GM19395 (cell line): ENCODE data around the gene PVALEF.

Experiments used
- ATAC-seq: cut with Tn5 transposase; IDR thresholded peaks from one replicate; pipeline ENCODE4 v1.9.1; 2021; ENCODE audit warnings: mild to moderate bottlenecking, moderate library complexity; ENCODE audit not compliant: unreplicated experiment

The PVALEF gene

DNA sequence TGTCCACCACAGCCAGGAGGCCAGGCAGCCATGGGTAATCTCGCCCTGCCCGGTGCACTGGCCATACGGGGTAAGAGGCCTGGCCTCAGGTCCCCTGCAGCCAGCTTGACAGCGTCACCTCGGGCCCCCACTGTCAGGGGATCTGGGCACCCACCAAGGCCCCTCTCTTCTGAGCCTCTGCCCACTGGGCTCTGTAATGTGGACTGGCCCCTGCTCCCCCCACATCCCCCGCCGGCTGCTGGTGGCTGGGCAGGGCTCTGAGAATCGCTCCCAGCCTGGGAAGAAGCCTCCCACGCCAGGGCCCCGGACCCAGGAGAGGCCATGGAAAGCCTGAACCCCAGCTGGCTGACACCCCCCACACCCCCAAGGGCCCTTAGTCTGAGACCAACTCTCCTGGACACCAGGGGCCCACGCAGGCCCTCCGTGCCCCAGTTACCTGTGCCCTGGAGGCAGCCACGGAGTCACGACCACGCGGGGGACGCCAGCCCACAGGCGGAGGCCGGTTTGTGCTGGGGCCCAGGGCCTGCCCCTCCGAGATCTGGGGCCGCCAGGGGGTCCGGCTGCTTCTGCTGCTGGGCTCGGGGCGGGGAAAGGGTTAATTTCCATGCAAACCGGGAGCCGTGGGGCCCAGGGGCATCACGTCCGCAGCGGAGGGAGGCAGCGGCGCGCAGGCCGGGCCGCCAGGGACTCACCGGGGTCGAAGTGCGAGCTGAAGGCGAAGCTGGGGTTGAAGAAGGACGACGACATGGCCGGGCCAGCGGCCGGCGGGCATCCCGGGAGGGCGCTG, at the start of gene PVALEF:
PVALEF (plus strand) TSS at position 262 of the 787 bp plus-strand sequence. CDS start 15,720 bp downstream, outside the sequence.
- ATAC-seq = no peak

DNA sequence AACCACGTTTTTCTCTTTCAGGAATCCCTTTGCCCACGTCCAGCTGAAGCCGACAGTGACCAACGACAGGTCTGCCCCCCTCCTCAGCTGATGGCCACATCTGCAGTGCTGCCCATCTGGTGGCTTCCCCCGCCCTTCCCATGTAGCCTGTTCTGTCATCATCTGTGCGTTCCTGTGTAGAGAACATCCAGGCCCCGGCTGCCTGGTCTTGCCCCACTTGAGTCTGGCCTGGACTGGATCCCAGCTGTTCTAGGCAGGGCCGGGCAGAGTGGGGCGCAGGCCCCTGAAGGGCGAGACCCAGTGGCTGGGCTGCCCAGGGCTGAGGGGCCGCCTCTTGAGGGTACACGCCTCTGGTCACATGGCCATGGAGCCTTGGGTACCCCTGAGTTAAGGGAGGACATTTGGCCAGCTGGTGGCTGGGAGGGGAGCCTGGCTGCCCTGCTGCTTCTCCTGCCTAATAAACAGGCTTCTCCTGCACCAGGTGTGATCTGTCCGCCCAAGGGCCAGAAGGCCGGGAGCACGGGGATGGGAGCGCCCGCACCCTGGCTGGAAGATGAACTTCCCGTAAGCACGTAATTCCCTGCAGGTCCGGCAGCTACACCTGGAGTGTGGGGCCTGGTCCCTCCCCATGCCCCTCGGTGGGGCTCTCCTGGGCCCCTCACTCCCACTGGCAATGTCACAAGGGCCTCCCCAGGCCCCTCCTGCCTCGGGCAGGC, 49.4 kb upstream of the PVALEF start:
- no peak for ATAC-seq

DNA sequence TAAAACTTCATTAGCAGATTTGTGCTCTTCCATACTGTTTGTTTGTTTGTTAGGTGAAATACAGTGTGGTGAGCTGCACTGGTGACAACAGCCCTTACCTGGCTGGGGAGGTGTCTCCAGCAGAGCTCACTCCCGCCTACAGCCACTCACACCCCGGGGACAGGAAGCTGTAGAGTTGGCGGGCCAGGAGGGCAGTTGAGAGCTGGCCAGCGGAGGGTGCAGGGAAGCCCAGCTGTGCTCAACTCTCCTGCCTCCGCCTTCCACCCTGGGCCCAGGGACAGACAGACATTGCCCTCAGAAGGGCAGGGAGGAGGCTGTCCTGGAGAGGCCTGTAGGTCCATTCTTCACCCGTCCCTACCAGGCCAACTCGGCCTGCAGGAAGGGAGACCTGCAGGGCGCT, 48.6 kb upstream of the PVALEF start:
- ATAC-seq = no peak

DNA sequence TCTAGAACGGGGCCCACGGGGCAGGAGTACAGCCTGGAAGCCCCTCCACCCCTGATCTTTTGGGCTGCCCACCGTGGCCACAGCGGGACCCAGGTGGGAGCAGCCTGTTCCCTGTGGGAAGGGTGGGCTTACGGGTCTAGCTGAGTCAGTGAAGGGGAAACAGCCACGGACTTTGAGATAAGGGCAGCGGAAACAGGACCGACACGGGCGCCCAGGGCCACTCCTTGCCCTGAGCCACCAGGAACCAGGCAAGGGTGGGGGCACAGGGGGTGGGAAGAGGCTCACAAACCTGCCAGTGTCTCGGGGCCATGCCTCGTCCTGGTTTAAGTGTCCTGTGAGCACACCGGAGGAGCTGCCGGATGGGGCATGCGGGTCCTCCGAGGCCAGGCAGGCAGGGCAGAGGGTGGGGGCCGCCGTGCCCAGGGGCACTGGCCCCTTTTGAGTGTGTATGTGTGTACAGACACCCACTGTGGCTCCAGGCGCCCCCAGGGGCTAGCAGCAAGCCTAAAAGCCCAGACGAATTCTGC, 47.6 kb upstream of the PVALEF start:
- no peak for ATAC-seq

DNA sequence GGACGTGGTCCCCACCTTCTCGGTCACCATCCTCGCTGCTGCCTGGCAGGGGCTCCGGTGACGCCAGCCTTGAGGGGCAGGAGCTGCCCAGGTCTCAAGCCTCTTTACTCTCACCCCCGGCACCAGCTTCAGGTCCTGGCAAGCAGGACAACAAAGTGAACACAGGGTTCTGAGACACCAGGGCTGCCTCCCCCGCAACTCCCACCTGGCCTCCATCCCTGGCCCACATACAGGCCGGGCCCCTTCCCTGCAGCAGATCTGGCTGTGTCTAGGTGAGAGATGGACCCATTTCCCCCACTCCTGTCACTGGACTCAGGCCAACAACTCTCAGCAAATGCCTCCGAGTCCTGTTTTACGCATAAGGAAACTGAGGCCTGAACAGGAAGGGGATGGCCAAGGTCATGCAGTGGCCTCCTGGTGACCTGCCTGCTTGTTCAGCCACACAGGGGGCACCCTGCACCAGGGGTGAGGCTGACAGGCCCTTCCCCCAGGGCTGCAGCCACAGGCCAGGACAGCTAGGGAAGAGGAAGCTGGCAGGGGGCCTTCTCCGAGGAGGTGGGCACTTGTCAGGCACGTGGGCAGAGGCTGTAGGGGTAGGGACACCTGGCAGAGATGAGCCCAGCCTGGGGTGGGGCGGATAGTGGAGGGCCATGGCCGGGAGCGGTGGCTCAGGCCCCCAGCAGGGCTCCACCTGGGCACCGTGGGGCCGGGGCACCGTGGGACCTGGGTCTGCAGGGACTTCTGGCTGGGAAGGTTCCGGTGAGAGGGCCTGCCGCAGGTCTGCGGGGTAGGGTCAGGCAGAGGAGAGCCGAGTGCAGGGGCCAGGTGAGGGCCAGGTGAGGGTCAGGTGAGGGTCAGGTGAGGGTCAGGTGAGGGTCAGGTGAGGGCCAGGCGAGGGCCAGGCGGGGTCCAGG, 46.7 kb upstream of the PVALEF start:
- ATAC-seq = no peak

DNA sequence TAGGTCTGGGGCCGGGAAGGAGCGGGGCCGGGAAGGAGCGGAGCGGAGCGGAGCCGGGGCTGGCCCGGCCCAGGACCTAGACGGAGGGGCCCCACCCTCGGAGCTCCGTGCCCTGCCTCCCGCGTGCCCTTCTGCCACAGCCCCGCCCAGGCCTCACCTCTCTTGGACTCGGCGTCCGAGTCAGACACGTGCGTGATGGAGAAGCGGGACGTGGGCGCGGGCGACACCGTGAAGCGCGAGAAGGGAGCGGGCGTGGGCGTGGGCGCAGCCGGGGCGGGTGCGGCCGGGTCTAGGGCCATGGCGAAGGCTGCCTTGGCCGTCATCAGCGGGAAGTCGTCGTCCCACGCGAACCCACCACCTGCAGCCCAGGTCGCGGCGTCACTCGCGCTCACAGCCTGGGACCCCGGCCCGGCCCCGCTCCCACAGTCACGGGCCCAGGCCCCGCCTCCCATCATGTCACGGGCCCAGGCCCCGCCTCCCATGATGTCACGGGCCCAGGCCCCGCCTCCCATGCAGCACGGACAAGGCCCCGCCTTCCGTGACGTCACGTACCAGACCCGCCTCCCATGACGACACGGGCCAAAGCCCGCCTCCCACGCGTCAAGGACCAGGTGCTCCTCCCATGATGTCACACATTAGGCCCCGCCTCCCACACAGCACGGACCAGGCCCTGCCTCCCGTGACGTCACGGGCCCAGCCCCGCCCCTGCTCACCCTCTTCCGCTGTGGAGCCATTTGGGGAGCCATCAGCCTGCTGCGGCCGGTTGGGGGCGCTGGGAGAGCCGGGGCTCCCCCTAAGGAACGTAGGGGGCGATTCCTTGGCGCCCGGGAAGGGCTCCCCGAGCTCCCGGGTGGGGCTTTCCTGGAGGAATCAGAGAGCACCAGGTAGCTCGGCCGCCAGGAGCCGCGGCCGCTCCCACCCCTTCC, 45.8 kb upstream of the PVALEF start:
- no peak for ATAC-seq

DNA sequence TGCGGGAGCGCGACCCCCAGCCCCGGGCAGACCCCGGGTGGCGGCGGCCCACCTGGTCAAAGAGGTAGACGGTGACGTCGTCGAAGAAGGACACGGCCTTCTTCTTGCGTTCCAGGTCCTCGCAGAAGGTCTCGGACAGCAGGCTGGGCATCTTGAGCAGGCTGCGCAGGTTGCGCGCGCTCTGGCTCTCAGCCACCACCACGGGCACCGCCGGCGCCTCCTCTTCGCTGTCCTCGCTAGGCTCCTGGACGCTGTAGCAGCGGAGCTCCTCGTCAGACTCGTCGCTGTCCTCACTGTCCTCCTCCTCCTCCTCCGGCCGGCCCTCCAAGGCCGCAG, 45.2 kb upstream of the PVALEF start:
- ATAC-seq = no peak

DNA sequence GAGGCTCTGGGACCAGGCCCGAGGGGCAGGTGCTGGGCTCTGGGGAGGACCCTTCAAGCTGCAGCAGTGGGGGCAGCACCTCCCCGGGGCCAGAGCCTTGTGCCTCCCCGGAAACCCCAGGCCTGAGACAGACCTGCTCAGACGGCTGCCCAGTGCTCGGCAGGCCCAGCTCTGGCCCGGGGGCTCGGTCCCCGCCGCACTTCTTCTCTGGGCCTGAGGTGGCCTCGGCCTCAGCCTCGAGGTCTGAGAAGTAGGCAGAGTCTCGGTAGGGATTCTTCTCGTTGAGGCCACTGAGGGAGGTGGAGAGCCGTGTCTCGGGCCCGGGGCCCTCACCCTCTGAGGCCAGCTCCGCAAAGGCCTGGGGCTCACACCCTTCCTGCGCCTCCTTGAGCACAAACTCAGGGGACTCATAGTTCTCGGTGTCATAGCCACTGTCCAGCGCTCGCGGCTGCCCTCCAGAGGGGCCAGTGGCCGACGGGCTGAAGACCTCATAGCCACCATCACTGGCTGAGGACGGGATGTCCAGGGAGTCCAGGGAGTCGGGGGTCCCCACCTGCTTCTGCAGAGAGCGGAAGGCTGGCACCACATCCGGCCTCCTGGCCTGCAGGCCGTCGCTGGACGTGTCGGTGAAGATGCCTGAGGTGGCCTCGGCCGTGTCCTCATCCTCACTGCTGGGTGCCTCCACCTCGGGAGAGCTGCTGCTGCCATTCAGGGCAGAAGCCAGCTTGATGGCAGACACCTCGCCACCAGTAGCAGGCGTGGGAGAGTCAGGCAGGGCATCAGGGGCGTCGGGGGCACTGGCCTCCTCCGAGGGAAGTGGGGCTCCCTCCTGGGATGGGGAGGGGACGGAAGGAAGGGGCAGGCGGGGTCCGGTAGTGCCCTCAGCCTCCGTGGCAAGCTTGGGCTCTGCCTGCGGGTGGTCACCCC, 44.3 kb upstream of the PVALEF start:
- ATAC-seq = no peak

DNA sequence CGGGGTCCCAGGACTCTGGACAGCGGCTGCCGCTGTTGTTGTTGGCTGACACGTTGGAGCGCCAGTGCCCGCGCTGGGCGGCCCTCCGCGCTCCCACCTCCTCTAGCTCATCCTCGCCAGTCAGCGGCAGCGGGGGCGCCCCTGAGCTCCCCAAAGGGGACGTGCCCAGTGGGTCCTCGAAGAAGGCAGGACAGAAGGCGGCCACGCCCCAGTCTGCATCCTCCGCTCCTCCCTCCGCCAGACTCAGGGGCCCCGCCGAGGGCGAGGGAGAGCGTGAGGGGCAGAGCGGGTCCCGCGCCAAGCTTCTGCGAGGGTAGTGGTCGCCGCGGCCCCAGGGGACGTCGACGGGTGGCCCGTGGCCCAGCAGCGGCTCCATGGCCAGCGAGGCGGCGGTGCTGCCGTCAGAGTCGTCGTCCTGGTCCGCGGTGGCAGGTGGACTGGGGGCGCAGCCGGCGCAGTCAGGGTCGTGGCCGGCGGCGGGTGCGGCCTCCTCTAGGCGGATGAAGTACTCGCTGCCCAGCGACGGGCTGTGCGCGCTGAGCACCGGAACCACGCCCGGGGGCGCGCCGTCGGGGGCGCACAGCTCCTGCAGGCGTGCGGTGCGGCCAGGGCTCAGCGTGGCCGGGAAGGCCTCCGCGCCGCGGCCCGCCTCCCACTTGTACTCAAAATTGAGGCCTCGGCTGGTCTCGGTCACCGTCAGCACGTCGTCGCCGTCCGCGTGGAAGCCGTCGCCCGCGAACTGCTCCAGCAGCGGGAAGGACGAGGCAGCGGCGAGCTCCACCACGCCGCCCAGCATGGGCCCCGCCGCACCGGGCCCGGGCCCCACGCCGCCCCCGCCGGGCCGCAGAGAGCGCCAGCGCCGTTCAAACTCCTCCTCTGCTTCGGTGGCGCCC, 43.2 kb upstream of the PVALEF start:
- ATAC-seq = no peak

DNA sequence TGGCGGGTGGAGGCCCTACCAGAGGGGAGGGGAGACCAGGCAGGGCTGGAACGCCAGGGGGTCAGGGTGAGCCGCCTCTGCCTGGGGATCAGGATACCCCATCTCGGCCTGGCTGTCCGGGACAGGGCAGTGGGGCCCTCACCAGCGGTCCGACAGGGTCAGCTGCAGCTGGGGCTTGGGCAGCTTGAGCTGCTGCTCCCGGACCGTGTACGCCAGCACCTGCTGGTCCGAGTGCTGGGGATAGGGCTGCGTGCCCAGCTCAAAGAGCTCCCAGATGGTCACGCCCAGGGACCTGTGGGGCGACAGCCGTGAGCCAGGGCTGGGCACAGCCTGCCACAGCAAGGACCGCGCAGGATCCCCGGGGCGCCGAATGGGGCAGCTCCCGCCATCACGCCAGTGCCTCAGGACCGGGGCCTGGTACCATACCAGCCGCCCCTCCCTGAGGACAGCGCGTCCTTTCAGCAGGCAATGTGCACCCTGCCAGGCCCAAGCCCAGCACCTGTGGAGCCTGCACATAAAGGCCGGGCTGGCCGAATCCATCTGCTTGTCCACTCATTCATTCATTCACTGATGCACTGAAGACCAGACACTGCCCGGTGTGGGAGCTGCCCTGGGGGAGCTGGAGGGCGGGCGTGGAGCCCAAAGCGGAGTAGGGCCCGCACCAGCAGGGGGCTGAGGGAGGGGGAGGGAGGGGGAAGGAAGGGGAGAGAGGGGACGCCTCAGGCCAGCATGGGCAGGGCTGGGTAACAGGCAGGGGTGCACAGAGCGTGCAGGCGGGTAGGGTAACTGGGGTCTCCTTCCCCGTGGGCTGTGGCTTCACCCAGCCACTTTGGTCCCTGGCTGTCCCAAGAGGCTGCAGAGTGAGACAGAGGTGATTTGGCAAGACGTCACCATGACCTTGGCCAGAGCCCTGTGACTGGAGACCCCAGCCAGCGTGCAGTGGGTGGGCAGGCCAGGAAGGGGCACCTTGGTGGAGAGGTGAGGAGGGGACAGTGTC, 42.0 kb upstream of the PVALEF start:
- ATAC-seq = no peak

DNA sequence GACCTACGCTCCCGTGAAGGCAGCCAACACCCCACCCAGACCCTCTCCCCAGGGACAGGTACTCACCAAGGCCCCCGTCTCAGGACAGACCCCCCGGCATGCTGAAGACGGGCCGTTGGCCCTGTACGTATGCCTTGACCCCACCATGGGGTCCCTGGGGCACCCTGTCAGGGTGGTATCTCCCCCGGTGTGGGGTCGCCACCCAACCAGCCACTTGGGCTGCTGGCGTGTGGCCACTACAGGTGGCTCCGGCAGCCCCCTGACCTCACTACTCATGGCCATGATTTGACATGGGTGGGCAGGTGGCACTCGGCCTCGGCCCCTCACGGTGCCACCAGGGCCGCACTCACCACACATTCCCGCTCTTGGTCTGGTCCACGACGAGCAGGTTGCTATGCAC, 40.9 kb upstream of the PVALEF start:
- no peak for ATAC-seq

DNA sequence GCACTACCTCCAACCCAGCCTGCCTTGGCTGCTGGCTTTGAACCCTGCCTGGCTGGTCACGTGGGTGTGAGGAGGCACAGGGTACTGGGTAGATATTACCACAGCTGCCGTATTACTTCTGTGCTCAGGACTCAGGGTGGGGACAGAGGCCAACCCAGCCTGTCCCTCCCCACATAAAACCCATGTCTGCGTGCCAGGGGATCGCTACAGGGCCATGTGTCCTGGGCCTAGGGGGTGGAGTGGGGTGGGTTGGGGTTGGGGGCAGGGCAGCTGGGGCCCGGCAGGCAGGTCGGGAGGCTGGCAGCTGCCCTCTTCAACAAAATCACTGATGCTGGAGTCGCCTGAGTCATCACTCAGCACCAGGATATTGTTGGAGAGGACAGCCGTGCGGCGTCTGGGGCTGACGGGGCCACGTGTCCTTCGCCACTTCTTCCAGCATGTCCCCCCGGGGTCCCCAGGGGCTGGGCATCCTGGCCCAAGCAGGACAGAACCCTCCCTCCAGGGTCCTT, 39.7 kb upstream of the PVALEF start:
- no peak for ATAC-seq

DNA sequence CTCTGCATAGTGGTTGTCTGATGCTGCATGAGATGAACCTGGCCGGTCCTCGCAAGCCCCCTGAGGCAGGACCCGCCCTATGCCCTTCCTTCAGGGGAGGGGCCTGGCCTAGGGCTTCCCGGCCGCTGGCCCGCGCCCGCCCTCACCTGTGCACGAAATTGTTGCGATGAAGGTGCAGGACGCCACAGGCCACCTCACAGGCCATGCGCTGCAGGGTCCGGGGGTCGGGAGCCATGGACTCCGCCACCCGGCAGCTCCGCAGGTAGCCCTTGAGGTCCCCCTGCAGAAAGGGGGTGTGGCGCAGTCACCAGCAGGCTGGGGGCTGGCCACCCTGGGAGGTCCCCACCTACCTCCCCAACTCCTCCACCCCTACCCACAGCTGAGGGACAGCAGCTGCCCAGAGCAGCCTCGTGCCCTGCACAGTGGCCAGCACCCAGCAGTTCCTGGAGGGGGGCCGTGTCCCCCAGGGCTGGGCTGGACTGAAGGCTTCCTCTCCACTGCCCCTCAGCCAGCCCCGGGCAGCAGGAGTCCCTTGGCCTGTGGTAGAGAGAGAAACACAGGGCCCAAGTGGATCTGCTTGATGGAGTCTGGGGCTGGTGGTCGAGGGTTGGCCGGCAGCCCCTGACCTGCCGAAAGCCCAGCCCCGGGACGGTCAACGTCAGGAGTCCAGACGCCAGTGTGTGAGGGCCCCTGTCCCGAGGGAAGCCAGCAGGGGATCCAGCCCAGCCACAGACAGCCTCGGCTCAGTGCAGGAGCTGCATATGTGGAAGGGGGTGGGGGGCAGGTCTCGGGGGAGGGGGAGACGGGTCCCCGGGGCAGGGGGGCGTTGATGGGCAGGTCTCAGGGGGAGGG, 38.8 kb upstream of the PVALEF start:
- ATAC-seq = no peak

DNA sequence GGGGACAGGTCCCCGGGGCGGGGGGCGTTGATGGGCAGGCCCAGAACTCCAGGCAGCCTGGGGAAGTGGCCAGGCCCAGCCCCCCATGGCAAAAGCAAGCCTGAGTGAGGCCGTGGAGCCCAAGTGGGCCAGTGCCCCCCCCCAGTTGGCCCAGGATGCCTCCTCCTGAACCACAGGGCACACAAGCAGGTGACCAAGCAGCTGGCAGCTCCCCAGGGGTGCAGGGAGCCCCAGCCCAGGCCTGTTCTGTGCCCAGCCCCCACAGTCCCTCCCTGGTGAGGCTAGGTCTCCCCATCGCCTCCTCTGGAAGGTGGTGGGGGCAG, 38.2 kb upstream of the PVALEF start:
- no peak for ATAC-seq

DNA sequence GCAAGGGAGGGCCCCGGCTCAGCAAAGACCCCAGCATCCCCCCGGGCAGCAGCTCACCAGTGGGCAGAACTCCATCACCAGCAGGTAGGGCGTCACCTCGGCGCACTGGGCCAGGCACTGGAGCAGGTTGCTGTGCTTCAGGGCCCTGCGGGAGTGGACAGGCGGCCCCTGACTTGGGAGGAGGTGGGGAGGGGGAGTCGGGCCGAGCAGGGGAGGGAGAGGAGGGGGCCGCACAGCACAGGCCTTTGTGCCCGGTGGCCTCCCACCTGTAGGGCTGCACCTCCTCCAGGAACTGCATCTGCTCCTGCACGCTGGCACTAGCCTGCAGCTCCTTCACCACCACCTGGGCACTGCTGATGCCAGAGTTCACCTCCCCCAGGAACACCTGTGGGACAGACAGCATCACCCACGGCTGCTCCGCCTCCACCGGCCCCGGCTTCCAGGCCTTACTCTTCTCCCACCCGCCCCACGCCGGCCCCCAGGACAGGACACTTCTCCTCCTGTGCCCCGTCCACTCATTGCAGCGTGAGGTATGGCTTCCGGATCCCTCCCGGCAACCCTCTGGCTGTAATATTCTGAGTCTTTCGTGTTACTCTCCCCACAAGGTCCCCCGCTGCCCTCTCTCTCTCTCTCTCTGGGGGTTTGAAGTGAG, 37.7 kb upstream of the PVALEF start:
- no peak for ATAC-seq
